ENCODE data around the gene GPX5.
"Not testable (repeated sequence)": the region's sequence is repeated elsewhere in the genome, so short reads cannot be mapped to it uniquely, and the experiment has no call there.

GPX5 gene

DNA sequence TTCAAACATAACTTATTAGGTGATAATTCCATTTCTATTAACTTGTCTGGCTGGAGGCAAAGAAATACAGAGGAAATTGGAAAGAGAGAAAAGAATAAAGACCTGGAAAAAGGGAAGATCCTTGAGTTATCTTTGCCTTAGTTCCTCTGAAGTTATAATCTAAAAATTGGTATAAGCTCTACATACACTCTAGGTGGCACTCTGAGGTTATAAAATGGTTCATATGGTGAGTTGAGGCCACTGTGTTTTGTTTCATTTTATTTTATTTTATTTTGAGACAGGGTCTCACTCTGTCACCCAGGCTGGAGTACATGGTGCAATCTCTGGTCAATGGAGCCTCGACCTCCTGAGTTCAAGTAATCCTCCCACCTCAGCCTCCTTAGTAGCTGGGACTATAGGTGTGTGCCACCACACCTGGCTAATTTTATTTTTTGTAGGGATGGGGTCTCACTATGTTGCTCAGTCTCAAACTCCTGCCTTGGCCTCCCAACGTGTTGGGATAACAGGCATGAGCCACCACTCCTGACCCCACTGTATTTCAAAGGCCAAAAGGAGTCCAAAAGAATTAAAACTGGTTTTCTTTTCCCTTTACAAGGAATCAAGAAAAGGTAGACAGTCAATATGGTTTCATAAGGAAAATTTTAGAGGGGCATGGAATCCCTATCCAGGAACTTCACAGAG lies 29.4 kb upstream of the GPX5 start:
- Histone ChIP-seq H4K8ac (ENCODE audit: low read depth, low read length) (no peak overlapping the region), H3K79me2 (ENCODE audit: control insufficient read depth, insufficient read depth, low read length) (no peaks in the 10 kb centered on the region), H4K5ac (ENCODE audit: low read length) (no peak overlapping the region), H3K36me3 (ENCODE audit: control insufficient read depth, insufficient read depth, low read length) (no peaks in the 10 kb centered on the region), H3K79me1 (ENCODE audit: low read length) (no peaks in the 10 kb centered on the region), H3K4me3 (ENCODE audit: low read length) (no peak overlapping the region), H3K9ac (ENCODE audit: low read length) (no peak overlapping the region), H3K4me1 (ENCODE audit: control insufficient read depth, low read depth, low read length) (no peaks in the 10 kb centered on the region), H2AK5ac (ENCODE audit: low read length) (no peak overlapping the region), H2BK5ac (ENCODE audit: low read length) (no peak overlapping the region), H3K27ac (ENCODE audit: low read depth, low read length) (no peak overlapping the region), H2BK120ac (ENCODE audit: low read depth, low read length) (no peak overlapping the region), H3K4ac (ENCODE audit: low read depth, low read length) (no peak overlapping the region), H3K4me2 (ENCODE audit: low read length) (no peak overlapping the region), H3K23ac (ENCODE audit: low read length) (no peak overlapping the region), H3K27me3 (ENCODE audit: insufficient read depth, low read length, poor library complexity) (no peaks in the 10 kb centered on the region), H3K56ac (ENCODE audit: low read length) (no peak overlapping the region), H3K18ac (ENCODE audit: low read length) (no peak overlapping the region), H2BK15ac (replicated peaks; ENCODE audit: low read depth) (no peak overlapping the region)
- WGBS (ENCODE audit: extremely low coverage, insufficient coverage, low lambda C conversion rate): no CpG with 5 or more reads among the region's 2 CpGs
- DNase-seq: peak; percentile 22

DNA sequence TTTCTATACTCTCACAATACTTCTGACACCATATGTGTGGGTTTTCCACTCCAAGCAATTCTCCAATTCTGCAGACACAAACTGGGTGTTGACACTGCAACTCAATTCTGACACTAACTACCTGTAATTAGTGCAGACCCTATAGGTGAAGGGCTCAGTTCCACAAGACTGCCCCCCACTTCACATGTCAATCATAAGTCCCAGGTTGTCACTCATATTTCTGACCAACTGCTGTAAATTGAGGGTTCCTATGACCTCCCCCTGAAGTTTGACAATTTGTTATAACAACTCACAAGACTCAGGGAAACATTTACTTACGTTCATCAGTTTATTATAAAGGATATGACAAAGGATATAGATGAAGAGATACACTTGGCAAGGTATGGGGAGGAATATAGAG lies 28.4 kb upstream of the GPX5 start:
- Histone ChIP-seq H3K4me1 (ENCODE audit: control insufficient read depth, low read depth, low read length) (no peaks in the 10 kb centered on the region), H3K23ac (ENCODE audit: low read length) (no peak overlapping the region), H3K18ac (ENCODE audit: low read length) (no peak overlapping the region), H3K27me3 (ENCODE audit: insufficient read depth, low read length, poor library complexity) (no peaks in the 10 kb centered on the region), H4K8ac (ENCODE audit: low read depth, low read length) (no peak overlapping the region), H2BK15ac (replicated peaks; ENCODE audit: low read depth) (no peak overlapping the region), H3K56ac (ENCODE audit: low read length) (no peak overlapping the region), H2BK5ac (ENCODE audit: low read length) (no peak overlapping the region), H3K79me1 (ENCODE audit: low read length) (no peaks in the 10 kb centered on the region), H2AK5ac (ENCODE audit: low read length) (no peak overlapping the region), H3K4me3 (ENCODE audit: low read length) (no peak overlapping the region), H4K5ac (ENCODE audit: low read length) (no peak overlapping the region), H3K9ac (ENCODE audit: low read length) (no peak overlapping the region), H3K4me2 (ENCODE audit: low read length) (no peak overlapping the region), H3K36me3 (ENCODE audit: control insufficient read depth, insufficient read depth, low read length) (no peaks in the 10 kb centered on the region), H3K4ac (ENCODE audit: low read depth, low read length) (no peak overlapping the region), H3K27ac (ENCODE audit: low read depth, low read length) (no peak overlapping the region), H3K79me2 (ENCODE audit: control insufficient read depth, insufficient read depth, low read length) (no peaks in the 10 kb centered on the region), H2BK120ac (ENCODE audit: low read depth, low read length) (no peak overlapping the region)
- no peak for DNase-seq
- WGBS (ENCODE audit: extremely low coverage, insufficient coverage, low lambda C conversion rate): no CpG with 5 or more reads among the region's 1 CpG

DNA sequence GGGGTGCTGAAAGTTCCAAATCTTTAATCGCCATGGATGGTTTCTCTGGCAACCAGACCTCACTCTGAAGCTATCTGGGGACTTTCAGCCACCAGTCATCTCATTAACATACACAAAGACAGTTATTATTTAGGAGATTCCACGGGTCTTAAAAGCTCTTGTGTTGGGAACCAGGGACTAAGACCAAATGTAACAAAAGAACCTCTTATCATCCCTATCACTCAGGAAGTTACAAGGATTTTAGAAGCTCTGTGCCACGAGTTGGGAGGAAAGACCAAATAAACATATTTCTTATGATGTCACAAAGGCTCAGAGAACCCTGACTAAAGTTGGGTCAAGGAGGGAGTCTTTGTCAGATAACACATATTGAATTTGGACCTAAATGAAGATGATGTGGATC lies 27.8 kb upstream of the GPX5 start:
- no peak overlapping the region for H3K18ac ChIP-seq (ENCODE audit: low read length)
- H3K56ac ChIP-seq (ENCODE audit: low read length): no peak overlapping the region
- no peaks in the 10 kb centered on the region for H3K79me1 ChIP-seq (ENCODE audit: low read length)
- no peak overlapping the region for H3K9ac ChIP-seq (ENCODE audit: low read length)
- H3K27me3 ChIP-seq (ENCODE audit: insufficient read depth, low read length, poor library complexity): no peaks in the 10 kb centered on the region
- no peak overlapping the region for H3K27ac ChIP-seq (ENCODE audit: low read depth, low read length)
- H2BK120ac ChIP-seq (ENCODE audit: low read depth, low read length): no peak overlapping the region
- H3K4ac ChIP-seq (ENCODE audit: low read depth, low read length): no peak overlapping the region
- no peak overlapping the region for H3K23ac ChIP-seq (ENCODE audit: low read length)
- DNase-seq: no peak
- no CpG with 5 or more reads among the region's 3 CpGs for WGBS (ENCODE audit: extremely low coverage, insufficient coverage, low lambda C conversion rate)
- no peak overlapping the region for H2AK5ac ChIP-seq (ENCODE audit: low read length)
- H4K8ac ChIP-seq (ENCODE audit: low read depth, low read length): no peak overlapping the region
- no peak overlapping the region for H2BK5ac ChIP-seq (ENCODE audit: low read length)
- H2BK15ac ChIP-seq (replicated peaks; ENCODE audit: low read depth): no peak overlapping the region
- no peak overlapping the region for H4K5ac ChIP-seq (ENCODE audit: low read length)
- H3K4me3 ChIP-seq (ENCODE audit: low read length): no peak overlapping the region
- H3K4me1 ChIP-seq (ENCODE audit: control insufficient read depth, low read depth, low read length): no peaks in the 10 kb centered on the region
- no peaks in the 10 kb centered on the region for H3K36me3 ChIP-seq (ENCODE audit: control insufficient read depth, insufficient read depth, low read length)
- H3K79me2 ChIP-seq (ENCODE audit: control insufficient read depth, insufficient read depth, low read length): no peaks in the 10 kb centered on the region
- H3K4me2 ChIP-seq (ENCODE audit: low read length): no peak overlapping the region

DNA sequence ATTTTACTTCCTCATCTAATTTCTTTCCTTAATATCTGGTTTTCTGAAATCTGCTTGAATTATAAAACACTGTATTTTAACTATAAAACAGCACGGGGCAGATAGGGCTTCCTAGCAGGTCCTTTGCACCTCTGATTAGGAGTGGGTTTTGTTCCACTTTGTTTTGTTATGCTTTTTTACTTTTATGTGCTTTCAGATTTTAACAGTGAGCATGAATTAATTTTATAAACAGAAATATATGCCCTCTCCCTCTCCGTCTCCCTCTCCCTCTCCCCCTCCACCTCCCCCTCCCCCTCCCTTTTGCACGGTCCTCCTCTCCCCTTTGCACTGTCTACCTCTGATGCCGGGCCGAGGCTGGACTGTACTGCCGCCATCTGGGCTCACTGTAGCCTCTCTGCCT lies 24.4 kb upstream of the GPX5 start:
- no CpG with 5 or more reads among the region's 6 CpGs for WGBS (ENCODE audit: extremely low coverage, insufficient coverage, low lambda C conversion rate)
- no peak overlapping the region for H3K56ac ChIP-seq (ENCODE audit: low read length)
- H3K4me2 ChIP-seq (ENCODE audit: low read length): no peak overlapping the region
- no peak overlapping the region for H3K4ac ChIP-seq (ENCODE audit: low read depth, low read length)
- H3K79me1 ChIP-seq (ENCODE audit: low read length): no peaks in the 10 kb centered on the region
- no peaks in the 10 kb centered on the region for H3K27me3 ChIP-seq (ENCODE audit: insufficient read depth, low read length, poor library complexity)
- H3K4me1 ChIP-seq (ENCODE audit: control insufficient read depth, low read depth, low read length): no peaks in the 10 kb centered on the region
- H3K18ac ChIP-seq (ENCODE audit: low read length): no peak overlapping the region
- no peak overlapping the region for H2BK5ac ChIP-seq (ENCODE audit: low read length)
- H3K9ac ChIP-seq (ENCODE audit: low read length): no peak overlapping the region
- H3K36me3 ChIP-seq (ENCODE audit: control insufficient read depth, insufficient read depth, low read length): no peaks in the 10 kb centered on the region
- no peak overlapping the region for H2BK120ac ChIP-seq (ENCODE audit: low read depth, low read length)
- H2BK15ac ChIP-seq (replicated peaks; ENCODE audit: low read depth): no peak overlapping the region
- no peak overlapping the region for H3K4me3 ChIP-seq (ENCODE audit: low read length)
- no peak overlapping the region for H2AK5ac ChIP-seq (ENCODE audit: low read length)
- H4K5ac ChIP-seq (ENCODE audit: low read length): no peak overlapping the region
- no peak overlapping the region for H3K23ac ChIP-seq (ENCODE audit: low read length)
- H3K27ac ChIP-seq (ENCODE audit: low read depth, low read length): no peak overlapping the region
- H3K79me2 ChIP-seq (ENCODE audit: control insufficient read depth, insufficient read depth, low read length): no peaks in the 10 kb centered on the region
- H4K8ac ChIP-seq (ENCODE audit: low read depth, low read length): no peak overlapping the region
- DNase-seq: no peak

DNA sequence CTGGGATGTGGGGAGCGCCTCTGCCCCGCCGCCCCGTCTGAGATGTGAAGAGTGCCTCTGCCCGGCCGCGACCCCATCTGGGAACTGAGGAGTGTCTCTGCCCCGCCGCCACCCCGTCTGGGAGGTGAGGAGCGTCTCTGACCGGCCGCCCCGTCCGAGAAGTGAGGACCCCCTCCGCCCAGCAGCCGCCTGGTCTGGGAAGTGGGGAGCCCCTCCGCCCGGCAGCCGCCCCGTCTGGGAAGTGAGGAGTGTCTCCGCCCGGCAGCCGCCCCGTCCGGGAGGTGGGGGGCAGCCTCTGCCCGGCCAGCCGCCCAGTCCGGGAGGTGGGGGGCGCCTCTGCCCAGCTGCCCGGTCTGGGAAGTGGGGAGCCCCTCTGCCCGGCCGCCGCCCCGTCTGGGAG lies 23.5 kb upstream of the GPX5 start:
- not testable (repeated sequence) for H3K79me2 ChIP-seq (ENCODE audit: control insufficient read depth, insufficient read depth, low read length); H3K23ac ChIP-seq (ENCODE audit: low read length); DNase-seq; H3K4me1 ChIP-seq (ENCODE audit: control insufficient read depth, low read depth, low read length); H4K8ac ChIP-seq (ENCODE audit: low read depth, low read length); H2BK15ac ChIP-seq (replicated peaks; ENCODE audit: low read depth); H2BK120ac ChIP-seq (ENCODE audit: low read depth, low read length); H3K56ac ChIP-seq (ENCODE audit: low read length); H3K79me1 ChIP-seq (ENCODE audit: low read length); H3K36me3 ChIP-seq (ENCODE audit: control insufficient read depth, insufficient read depth, low read length); H3K9ac ChIP-seq (ENCODE audit: low read length); H3K4me3 ChIP-seq (ENCODE audit: low read length); H3K27ac ChIP-seq (ENCODE audit: low read depth, low read length); H3K4ac ChIP-seq (ENCODE audit: low read depth, low read length); H3K4me2 ChIP-seq (ENCODE audit: low read length); H4K5ac ChIP-seq (ENCODE audit: low read length); H2AK5ac ChIP-seq (ENCODE audit: low read length); H3K18ac ChIP-seq (ENCODE audit: low read length); H2BK5ac ChIP-seq (ENCODE audit: low read length); H3K27me3 ChIP-seq (ENCODE audit: insufficient read depth, low read length, poor library complexity)
- no CpG with 5 or more reads among the region's 35 CpGs for WGBS (ENCODE audit: extremely low coverage, insufficient coverage, low lambda C conversion rate)

DNA sequence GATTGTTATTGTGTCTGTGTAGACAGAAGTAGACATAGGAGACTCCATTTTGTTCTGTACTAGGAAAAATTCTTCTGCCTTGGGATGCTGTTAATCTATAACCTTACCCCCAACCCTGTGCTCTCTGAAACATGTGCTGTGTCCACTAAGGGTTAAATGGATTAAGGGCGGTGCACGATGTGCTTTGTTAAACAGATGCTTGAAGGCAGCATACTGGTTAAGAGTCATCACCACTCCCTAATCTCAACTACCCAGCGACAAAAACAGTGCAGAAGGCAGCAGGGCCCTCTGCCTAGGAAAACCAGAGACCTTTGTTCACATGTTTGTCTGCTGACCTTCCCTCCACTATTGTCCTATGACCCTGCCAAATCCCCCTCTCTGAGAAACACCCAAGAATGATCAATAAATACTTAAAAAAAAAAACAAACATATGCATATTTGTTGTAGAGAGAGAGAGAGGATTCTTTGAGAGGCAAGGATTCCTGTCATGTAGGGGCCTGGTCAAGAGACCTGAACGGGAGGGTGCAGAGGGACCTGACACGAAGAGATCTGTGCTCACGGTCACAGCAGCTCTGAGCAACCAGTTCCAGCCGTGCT lies 22.9 kb upstream of the GPX5 start:
- H2BK120ac ChIP-seq (ENCODE audit: low read depth, low read length); DNase-seq; H4K5ac ChIP-seq (ENCODE audit: low read length); H3K18ac ChIP-seq (ENCODE audit: low read length); H2AK5ac ChIP-seq (ENCODE audit: low read length); H2BK5ac ChIP-seq (ENCODE audit: low read length); H3K79me2 ChIP-seq (ENCODE audit: control insufficient read depth, insufficient read depth, low read length); H3K27me3 ChIP-seq (ENCODE audit: insufficient read depth, low read length, poor library complexity); H3K4me1 ChIP-seq (ENCODE audit: control insufficient read depth, low read depth, low read length); H2BK15ac ChIP-seq (replicated peaks; ENCODE audit: low read depth); H3K9ac ChIP-seq (ENCODE audit: low read length); H4K8ac ChIP-seq (ENCODE audit: low read depth, low read length); H3K4me3 ChIP-seq (ENCODE audit: low read length); H3K4me2 ChIP-seq (ENCODE audit: low read length); H3K56ac ChIP-seq (ENCODE audit: low read length); H3K23ac ChIP-seq (ENCODE audit: low read length); H3K4ac ChIP-seq (ENCODE audit: low read depth, low read length); H3K36me3 ChIP-seq (ENCODE audit: control insufficient read depth, insufficient read depth, low read length); H3K79me1 ChIP-seq (ENCODE audit: low read length); H3K27ac ChIP-seq (ENCODE audit: low read depth, low read length): not testable (repeated sequence)
- WGBS (ENCODE audit: extremely low coverage, insufficient coverage, low lambda C conversion rate): no CpG with 5 or more reads among the region's 7 CpGs

Data from mesendoderm (in vitro differentiated cells).